ENCODE data around the gene PDCD2L.

The PDCD2L gene

GRCh38 chr19:34363094-34363493, 41.1 kb upstream of the PDCD2L start:
- H3K4ac ChIP-seq (ENCODE audit: low read depth in 1 of 2, low read length in 2 of 2): no peak overlapping the region
- no peak for DNase-seq
- no peak overlapping the region for H3K23ac ChIP-seq (ENCODE audit: low read length in 2 of 2)
- no peak overlapping the region for H3K27ac ChIP-seq (ENCODE audit: low read length, poor library complexity, severe bottlenecking)
- no peak overlapping the region for H2BK12ac ChIP-seq (ENCODE audit: low read length in 2 of 2)
- no peak overlapping the region for H2AK5ac ChIP-seq (ENCODE audit: low read length, severe bottlenecking)
- no peak overlapping the region for H4K91ac ChIP-seq (ENCODE audit: low read length)
- no peak overlapping the region for H2BK120ac ChIP-seq (ENCODE audit: low read depth, low read length)
- H3K27me3 ChIP-seq (ENCODE audit: control insufficient read depth in 1 of 2, insufficient read depth in 1 of 2, low read length in 2 of 2): no peaks in the 10 kb centered on the region
- peaks cover 27% of the 10 kb centered on the region for H3K79me1 ChIP-seq (replicated peaks; ENCODE audit: low read length, poor library complexity, severe bottlenecking)
- no peak overlapping the region for H4K8ac ChIP-seq (ENCODE audit: low read length)
- no peak overlapping the region for H2BK15ac ChIP-seq (ENCODE audit: low read depth, poor library complexity, severe bottlenecking)
- no peak overlapping the region for H3K4me2 ChIP-seq (ENCODE audit: low read length, poor library complexity, severe bottlenecking)
- no peak overlapping the region for H3K14ac ChIP-seq (ENCODE audit: low read length in 2 of 2)
- H3K9me3 ChIP-seq (ENCODE audit: control insufficient read depth, low read length): no peaks in the 10 kb centered on the region
- no peak overlapping the region for H3K4me3 ChIP-seq (ENCODE audit: insufficient read depth in 1 of 2, low read depth in 1 of 2, low read length in 2 of 2)
- peaks cover 10 to 21% of the 10 kb centered on the region in 2 experiments for H3K36me3 ChIP-seq (ENCODE audit: control insufficient read depth in 1 of 2, insufficient read depth in 2 of 2, low read depth in 1 of 2, low read length in 2 of 2)
- H3K18ac ChIP-seq (ENCODE audit: low read depth in 1 of 2, low read length in 2 of 2): no peak overlapping the region
- no peak overlapping the region for H3K9ac ChIP-seq (ENCODE audit: low read length)
- H3K4me1 ChIP-seq (ENCODE audit: control insufficient read depth, insufficient read depth, low read depth, low read length): peaks cover 27% of the 10 kb centered on the region
- WGBS: 90% methylated on average over 4 of the region's 4 CpGs
- H2AFZ ChIP-seq (ENCODE audit: low read depth, low read length): no peak overlapping the region
- H2BK5ac ChIP-seq (ENCODE audit: low read depth, low read length, poor library complexity, severe bottlenecking): no peak overlapping the region

DNA sequence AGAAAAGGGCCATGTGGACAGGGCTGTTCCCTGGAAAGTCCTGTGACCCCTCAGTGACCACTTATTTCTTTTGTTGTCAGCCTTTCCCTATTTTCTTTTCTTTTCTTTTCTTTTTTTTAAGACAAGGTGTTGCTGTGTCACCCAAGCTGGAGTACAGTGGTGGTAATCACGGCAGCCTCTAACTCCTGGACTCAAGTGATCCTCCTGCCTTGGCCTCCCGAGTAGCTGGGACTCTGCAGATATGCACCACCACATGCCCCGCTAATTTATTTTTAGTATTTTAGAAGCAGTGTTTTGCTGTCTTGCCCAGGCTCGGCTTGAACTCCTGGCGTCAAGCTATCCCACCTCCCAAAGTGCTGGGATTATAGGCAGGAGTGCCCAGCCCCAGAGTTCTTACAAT, 40.3 kb upstream of the PDCD2L start:
- 77% methylated on average over 5 of the region's 5 CpGs for WGBS

GRCh38 chr19:34364462-34364829, 39.8 kb upstream of the PDCD2L start:
- 92% methylated on average over 10 of the region's 11 CpGs for WGBS
- H3K14ac ChIP-seq (ENCODE audit: low read length in 2 of 2): peak overlapping the region in 1 of 2 experiments; percentile 18
- H4K8ac ChIP-seq (ENCODE audit: low read length): peak overlapping the region; percentile 21
- H2AK5ac ChIP-seq (ENCODE audit: low read length, severe bottlenecking): no peak overlapping the region
- peak overlapping the region; percentile 62 for H3K9ac ChIP-seq (ENCODE audit: low read length)
- H2BK120ac ChIP-seq (ENCODE audit: low read depth, low read length): no peak overlapping the region
- no peak overlapping the region for H3K27ac ChIP-seq (ENCODE audit: low read length, poor library complexity, severe bottlenecking)
- peak overlapping the region; percentile 67 to 78 for H3K4me3 ChIP-seq (ENCODE audit: insufficient read depth in 1 of 2, low read depth in 1 of 2, low read length in 2 of 2)
- H3K79me1 ChIP-seq (replicated peaks; ENCODE audit: low read length, poor library complexity, severe bottlenecking): peaks cover 30% of the 10 kb centered on the region
- no peaks in the 10 kb centered on the region for H3K9me3 ChIP-seq (ENCODE audit: control insufficient read depth, low read length)
- H2BK15ac ChIP-seq (ENCODE audit: low read depth, poor library complexity, severe bottlenecking): no peak overlapping the region
- H4K91ac ChIP-seq (ENCODE audit: low read length): no peak overlapping the region
- H2AFZ ChIP-seq (ENCODE audit: low read depth, low read length): peak overlapping the region; percentile 80
- H3K4me2 ChIP-seq (ENCODE audit: low read length, poor library complexity, severe bottlenecking): peak overlapping the region; percentile 96
- no peak for DNase-seq
- no peak overlapping the region for H3K4ac ChIP-seq (ENCODE audit: low read depth in 1 of 2, low read length in 2 of 2)
- peak overlapping the region in 1 of 2 experiments; percentile 70 for H3K23ac ChIP-seq (ENCODE audit: low read length in 2 of 2)
- H3K18ac ChIP-seq (ENCODE audit: low read depth in 1 of 2, low read length in 2 of 2): peak overlapping the region in 1 of 2 experiments; percentile 83
- H3K36me3 ChIP-seq (ENCODE audit: control insufficient read depth in 1 of 2, insufficient read depth in 2 of 2, low read depth in 1 of 2, low read length in 2 of 2): peaks cover 24 to 31% of the 10 kb centered on the region in 2 experiments
- H2BK12ac ChIP-seq (ENCODE audit: low read length in 2 of 2): peak overlapping the region in 1 of 2 experiments; percentile 15
- H3K4me1 ChIP-seq (ENCODE audit: control insufficient read depth, insufficient read depth, low read depth, low read length): peaks cover 17% of the 10 kb centered on the region
- H2BK5ac ChIP-seq (ENCODE audit: low read depth, low read length, poor library complexity, severe bottlenecking): no peak overlapping the region
- H3K27me3 ChIP-seq (ENCODE audit: control insufficient read depth in 1 of 2, insufficient read depth in 1 of 2, low read length in 2 of 2): no peaks in the 10 kb centered on the region

More for the DNA sequence above, 40.3 kb upstream of the PDCD2L start:
- Histone ChIP-seq H3K27ac (ENCODE audit: low read length, poor library complexity, severe bottlenecking) (no peak overlapping the region), H3K27me3 (ENCODE audit: control insufficient read depth in 1 of 2, insufficient read depth in 1 of 2, low read length in 2 of 2) (no peaks in the 10 kb centered on the region), H4K91ac (ENCODE audit: low read length) (no peak overlapping the region), H2BK5ac (ENCODE audit: low read depth, low read length, poor library complexity, severe bottlenecking) (no peak overlapping the region), H3K36me3 (ENCODE audit: control insufficient read depth in 1 of 2, insufficient read depth in 2 of 2, low read depth in 1 of 2, low read length in 2 of 2) (peaks cover 19 to 26% of the 10 kb centered on the region in 2 experiments), H3K4me2 (ENCODE audit: low read length, poor library complexity, severe bottlenecking) (no peak overlapping the region), H3K4ac (ENCODE audit: low read depth in 1 of 2, low read length in 2 of 2) (no peak overlapping the region), H3K14ac (ENCODE audit: low read length in 2 of 2) (no peak overlapping the region), H3K18ac (ENCODE audit: low read depth in 1 of 2, low read length in 2 of 2) (no peak overlapping the region), H3K4me3 (ENCODE audit: insufficient read depth in 1 of 2, low read depth in 1 of 2, low read length in 2 of 2) (no peak overlapping the region), H3K9me3 (ENCODE audit: control insufficient read depth, low read length) (no peaks in the 10 kb centered on the region), H3K4me1 (ENCODE audit: control insufficient read depth, insufficient read depth, low read depth, low read length) (peaks cover 19% of the 10 kb centered on the region), H2BK15ac (ENCODE audit: low read depth, poor library complexity, severe bottlenecking) (no peak overlapping the region), H3K79me1 (replicated peaks; ENCODE audit: low read length, poor library complexity, severe bottlenecking) (peaks cover 30% of the 10 kb centered on the region), H2AFZ (ENCODE audit: low read depth, low read length) (no peak overlapping the region), H3K23ac (ENCODE audit: low read length in 2 of 2) (no peak overlapping the region), H3K9ac (ENCODE audit: low read length) (no peak overlapping the region), H2BK12ac (ENCODE audit: low read length in 2 of 2) (no peak overlapping the region), H2AK5ac (ENCODE audit: low read length, severe bottlenecking) (no peak overlapping the region), H4K8ac (ENCODE audit: low read length) (no peak overlapping the region), H2BK120ac (ENCODE audit: low read depth, low read length) (no peak overlapping the region)
- no peak for DNase-seq

DNA sequence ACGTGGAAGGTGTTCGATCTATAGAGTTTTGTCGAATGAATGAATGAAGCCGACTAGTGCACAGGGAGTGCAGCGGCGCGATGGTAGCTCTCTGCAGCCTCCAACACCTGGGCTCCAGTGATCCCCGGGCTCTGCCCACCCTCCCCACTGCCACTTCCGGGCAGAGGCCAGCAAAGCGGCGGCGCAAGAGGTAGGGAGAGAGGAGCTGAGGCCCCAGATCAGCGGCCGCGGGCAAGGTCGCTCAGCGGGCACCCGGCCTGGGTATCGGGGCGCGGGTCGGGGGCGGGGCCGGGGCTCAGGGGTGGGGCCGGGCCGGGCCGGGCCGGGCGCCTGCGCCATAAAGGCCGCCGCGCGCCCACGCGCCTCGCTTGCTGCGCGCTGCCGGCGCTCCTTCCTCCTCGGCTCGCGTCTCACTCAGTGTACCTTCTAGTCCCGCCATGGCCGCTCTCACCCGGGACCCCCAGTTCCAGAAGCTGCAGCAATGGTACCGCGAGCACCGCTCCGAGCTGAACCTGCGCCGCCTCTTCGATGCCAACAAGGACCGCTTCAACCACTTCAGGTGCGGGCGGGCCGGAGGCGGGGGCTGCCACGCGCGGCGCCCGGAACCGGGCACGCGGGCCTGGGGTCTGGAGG, 39.3 kb upstream of the PDCD2L start, which contains the start of gene GPI:
TSS of gene GPI (plus strand) at position 367 of the 633 bp plus-strand sequence. CDS start at position 438, 71 bp downstream.
- H3K14ac ChIP-seq (ENCODE audit: low read length in 2 of 2): peak within 1 kb of the TSS in 1 of 2 experiments; percentile 45
- peak; percentile 36 for DNase-seq
- peak within 1 kb of the TSS; percentile 36 for H2AK5ac ChIP-seq (ENCODE audit: low read length, severe bottlenecking)
- no peaks in the 10 kb centered on the region for H3K27me3 ChIP-seq (ENCODE audit: control insufficient read depth in 1 of 2, insufficient read depth in 1 of 2, low read length in 2 of 2)
- peak within 1 kb of the TSS; percentile 96 for H3K4me2 ChIP-seq (ENCODE audit: low read length, poor library complexity, severe bottlenecking)
- under 1% methylated on average over 45 of the region's 67 CpGs for WGBS
- peak within 1 kb of the TSS; percentile 93 for H3K9ac ChIP-seq (ENCODE audit: low read length)
- peaks cover 29 to 36% of the 10 kb centered on the region in 2 experiments for H3K36me3 ChIP-seq (ENCODE audit: control insufficient read depth in 1 of 2, insufficient read depth in 2 of 2, low read depth in 1 of 2, low read length in 2 of 2)
- H2BK12ac ChIP-seq (ENCODE audit: low read length in 2 of 2): peak within 1 kb of the TSS in 1 of 2 experiments; percentile 37
- H3K79me1 ChIP-seq (replicated peaks; ENCODE audit: low read length, poor library complexity, severe bottlenecking): peaks cover 32% of the 10 kb centered on the region
- H3K23ac ChIP-seq (ENCODE audit: low read length in 2 of 2): peak within 1 kb of the TSS; percentile 70 to 82
- H3K4me3 ChIP-seq (ENCODE audit: insufficient read depth in 1 of 2, low read depth in 1 of 2, low read length in 2 of 2): peak within 1 kb of the TSS; percentile 67 to 92
- H4K8ac ChIP-seq (ENCODE audit: low read length): peak within 1 kb of the TSS; percentile 73
- peak within 1 kb of the TSS; percentile 80 to 83 for H3K18ac ChIP-seq (ENCODE audit: low read depth in 1 of 2, low read length in 2 of 2)
- peak within 1 kb of the TSS; percentile 43 for H2BK120ac ChIP-seq (ENCODE audit: low read depth, low read length)
- peaks cover 13% of the 10 kb centered on the region for H3K4me1 ChIP-seq (ENCODE audit: control insufficient read depth, insufficient read depth, low read depth, low read length)
- H3K27ac ChIP-seq (ENCODE audit: low read length, poor library complexity, severe bottlenecking): no peak within 1 kb of the TSS
- H3K4ac ChIP-seq (ENCODE audit: low read depth in 1 of 2, low read length in 2 of 2): peak within 1 kb of the TSS in 1 of 2 experiments; percentile 71
- H2BK15ac ChIP-seq (ENCODE audit: low read depth, poor library complexity, severe bottlenecking): peak within 1 kb of the TSS; percentile 49
- H4K91ac ChIP-seq (ENCODE audit: low read length): peak within 1 kb of the TSS; percentile 72
- H2BK5ac ChIP-seq (ENCODE audit: low read depth, low read length, poor library complexity, severe bottlenecking): no peak within 1 kb of the TSS
- no peaks in the 10 kb centered on the region for H3K9me3 ChIP-seq (ENCODE audit: control insufficient read depth, low read length)
- peak within 1 kb of the TSS; percentile 80 for H2AFZ ChIP-seq (ENCODE audit: low read depth, low read length)
